DMS153 (cell line): Measurements from ENCODE around the gene HDAC1.

Experiments used
- DNase-seq: peaks from one replicate; lab custom pipeline; 2025; lab: John Stamatoyannopoulos, UW

Gene HDAC1

DNA sequence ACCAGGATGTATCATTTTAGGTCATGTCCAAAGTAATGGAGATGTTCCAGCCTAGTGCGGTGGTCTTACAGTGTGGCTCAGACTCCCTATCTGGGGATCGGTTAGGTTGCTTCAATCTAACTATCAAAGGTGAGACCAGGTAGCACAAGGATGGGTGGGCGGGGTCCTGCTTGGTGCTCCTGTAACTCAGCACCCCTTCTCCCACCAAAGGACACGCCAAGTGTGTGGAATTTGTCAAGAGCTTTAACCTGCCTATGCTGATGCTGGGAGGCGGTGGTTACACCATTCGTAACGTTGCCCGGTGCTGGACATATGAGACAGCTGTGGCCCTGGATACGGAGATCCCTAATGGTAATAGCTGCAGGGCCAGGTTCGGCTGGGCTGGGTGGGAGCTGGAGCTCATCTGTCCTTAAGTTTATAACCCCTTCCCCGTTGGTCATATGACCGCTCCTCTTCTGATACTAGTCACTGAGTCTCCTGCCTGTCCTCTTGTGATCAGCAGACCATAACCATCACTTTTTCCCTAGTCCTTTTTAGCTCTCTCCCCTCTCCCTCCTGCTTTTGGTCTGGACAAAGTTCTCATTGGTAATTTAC lies 38.8 kb downstream of the HDAC1 start:
- DNase-seq, result no peak

DNA sequence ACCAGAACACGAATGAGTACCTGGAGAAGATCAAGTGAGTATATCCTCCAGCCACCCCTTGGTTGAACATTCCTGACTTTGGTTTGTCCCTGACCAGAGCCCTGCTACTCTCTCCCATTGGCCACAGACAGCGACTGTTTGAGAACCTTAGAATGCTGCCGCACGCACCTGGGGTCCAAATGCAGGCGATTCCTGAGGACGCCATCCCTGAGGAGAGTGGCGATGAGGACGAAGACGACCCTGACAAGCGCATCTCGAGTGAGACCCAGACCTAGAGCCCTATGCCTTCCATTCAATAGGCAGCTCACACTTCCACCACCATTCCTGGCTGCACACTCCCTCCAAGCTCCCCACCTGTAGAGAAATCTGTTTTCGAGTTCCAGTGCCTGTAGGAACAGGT lies 39.7 kb downstream of the HDAC1 start:
- no peak for DNase-seq

DNA sequence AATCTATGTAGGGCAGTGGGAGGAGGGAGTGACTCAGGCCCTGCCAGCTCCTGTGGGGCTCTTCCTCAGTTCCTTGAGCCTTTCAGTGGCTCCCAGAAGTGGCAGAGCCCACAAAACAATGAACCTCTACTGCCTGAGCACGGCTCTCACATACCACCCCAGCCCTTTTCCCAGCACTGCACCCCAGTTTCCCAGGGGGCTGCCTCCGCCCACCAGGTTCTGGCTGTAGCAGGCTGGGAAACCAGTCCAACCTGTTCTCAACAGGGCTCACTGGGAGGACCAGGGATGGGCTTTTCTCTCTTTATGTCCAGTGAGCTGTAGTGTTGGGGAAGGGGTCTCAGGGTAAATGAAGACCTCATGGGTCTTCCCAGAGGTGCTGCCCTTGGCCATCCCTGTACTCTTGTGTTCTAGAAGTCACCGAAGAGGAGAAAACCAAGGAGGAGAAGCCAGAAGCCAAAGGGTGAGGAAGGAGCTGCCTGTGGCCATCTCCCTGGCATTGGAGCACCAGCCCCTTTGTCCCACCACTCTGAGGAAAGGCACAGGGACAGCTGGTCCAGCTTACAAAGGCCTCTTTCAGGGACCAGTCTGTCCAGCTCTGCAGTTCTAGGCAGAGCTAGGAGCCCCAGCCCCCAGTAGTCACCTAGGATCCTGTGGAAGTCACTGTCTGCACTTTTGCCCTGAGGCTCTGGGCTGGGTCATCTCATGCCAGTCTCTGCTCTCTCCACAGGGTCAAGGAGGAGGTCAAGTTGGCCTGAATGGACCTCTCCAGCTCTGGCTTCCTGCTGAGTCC lies 40.6 kb downstream of the HDAC1 start:
- DNase-seq, result no peak

GRCh38 chr1:32333251-32333963 lies 41.5 kb downstream of the HDAC1 start:
- DNase-seq, result no peak

DNA sequence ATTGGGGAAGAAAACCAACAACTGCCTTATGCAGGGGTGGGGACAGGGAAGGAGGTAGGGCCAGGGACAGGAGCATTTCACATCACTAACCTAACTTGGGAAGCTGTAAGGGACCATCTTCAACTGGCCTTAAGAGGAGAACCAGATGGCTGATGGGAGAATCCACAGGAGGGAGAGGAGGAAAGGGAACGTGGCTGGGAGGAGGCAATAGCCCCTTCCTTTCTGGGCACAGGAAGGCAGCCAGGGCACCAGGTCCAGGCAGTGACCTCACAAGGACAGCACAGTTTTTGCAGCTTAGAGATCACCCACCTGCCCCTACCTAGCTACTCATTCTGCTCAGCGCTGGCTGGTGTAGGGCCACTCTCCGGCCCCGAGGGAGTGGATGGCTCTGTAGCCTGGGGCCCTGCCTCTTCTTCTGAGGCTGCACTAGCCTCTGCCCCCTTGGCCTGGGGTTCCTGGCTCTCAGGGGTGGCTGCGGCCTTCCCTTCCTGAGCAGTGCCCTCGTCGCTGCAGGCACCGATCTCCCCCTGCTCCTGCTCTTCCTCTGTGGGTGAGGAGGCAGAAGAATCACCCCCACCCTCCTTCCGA lies 42.5 kb downstream of the HDAC1 start:
- no peak for DNase-seq

DNA sequence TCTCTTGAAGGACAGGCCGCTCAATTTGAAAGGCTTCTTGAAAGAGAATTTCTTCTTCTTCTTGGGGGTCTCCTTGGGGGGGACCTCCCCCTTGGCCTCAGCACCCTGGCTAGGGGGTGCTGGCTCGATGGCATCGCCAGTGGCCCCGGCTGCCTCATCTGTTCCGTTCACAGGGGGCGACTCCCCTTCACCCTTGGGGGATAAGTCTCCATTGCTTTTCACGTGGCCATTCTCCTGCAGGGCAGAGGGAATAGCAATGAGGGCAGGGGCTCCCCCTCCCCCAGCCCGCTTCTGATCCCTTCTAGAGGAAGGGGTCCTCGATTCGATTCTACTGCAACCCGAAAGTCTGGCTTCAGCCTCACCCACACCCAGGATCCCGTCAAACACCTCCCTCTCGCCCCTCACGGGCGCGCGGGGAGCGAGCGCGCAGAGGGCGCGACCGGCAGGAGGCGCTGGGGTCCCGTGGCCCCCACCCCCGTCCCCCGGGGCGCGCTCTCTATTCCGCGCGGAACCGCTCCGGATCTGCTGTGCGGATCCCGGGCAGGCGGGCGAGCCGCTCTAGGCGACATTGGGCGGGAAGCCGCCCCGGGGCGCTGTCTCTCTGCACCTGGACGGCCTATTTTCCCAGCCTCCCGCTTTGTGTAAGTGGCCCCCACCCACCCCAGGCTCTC lies 43.1 kb downstream of the HDAC1 start:
- peak; percentile 54 for DNase-seq

- no peak for DNase-seq
Measured at GRCh38 chr1:32335535-32335789, 43.6 kb downstream of the HDAC1 start.

DNA sequence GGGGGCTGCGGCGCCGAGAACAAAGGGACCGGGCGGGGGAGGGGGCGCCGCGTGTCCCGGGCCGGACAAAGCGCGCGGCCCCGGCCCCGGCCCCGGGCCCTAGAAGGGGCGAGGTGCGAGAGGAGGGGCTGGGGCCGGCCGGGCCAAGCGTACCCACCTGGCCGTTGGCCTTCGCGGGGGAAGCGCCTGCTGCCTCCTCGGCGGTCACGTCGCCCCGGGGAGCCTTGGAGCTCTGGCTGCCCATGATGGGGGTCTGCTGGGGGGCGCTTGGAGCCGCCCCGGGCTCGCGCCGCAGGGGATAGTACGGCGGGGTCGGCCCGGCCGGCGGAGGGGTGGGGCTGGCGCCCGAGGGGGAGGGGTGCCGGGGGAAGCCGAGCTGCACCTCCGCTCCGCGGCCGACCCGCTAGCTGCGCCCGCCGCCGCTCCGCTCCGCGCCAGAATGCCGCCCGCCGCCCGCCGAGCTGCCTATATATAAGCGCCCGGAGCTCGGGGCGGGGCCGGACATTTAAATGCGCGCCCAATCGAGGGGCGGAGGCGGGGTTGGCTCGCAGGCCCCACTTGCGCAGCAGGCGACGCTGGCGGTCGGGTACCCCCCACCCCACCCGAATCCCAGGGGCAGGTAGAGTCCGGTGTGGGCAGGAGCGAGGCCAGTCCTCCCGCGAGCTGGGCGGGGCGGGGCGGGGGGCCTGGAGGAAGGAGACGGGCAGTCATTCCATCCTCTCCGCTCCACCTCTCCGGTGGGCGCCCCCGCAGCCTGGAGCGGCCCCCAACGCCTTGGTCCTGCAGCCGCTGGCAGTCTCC lies 44.1 kb downstream of the HDAC1 start, which contains the start of gene MARCKSL1:
Gene MARCKSL1 (minus strand): TSS at position 444 of the 801 bp plus-strand sequence. CDS start 200 bp downstream, at position 244.
- peak; percentile 74 for DNase-seq

GRCh38 chr1:32336591-32336932 lies 44.7 kb downstream of the HDAC1 start:
- no peak for DNase-seq

DNA sequence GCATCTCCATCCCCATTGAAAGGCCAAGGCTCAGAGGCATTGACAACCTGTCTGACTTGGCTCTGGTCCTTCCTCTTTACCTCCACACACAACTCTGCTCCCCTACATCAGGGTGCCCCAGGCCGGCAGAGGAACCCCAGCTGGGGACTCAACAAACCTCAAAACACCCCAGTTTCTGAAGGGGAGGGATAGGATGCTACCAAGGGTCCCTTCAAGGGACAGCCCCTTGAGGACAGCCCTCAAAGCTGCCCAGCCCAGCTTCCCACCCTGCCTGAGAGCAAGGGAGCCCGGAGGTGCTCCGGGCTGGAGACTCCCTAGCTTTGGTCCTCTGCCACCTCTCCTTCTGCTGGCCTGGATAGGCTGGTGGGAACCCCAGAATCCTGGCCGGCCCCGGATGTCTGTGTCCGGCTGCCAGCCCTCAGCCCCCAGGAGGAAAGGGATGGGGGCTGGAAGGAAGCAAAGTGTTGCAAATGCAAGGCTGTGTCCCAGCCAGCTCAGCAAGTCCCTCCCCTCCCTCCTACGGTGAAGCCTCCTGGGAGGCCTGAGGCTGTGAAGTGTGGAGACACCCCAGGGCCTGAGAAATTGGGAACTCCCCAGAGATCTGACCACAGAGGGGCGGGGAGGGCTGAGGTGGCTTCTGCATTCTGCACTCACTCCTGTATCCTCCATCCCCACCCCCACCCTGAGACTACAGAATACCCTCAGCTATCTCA lies 45.2 kb downstream of the HDAC1 start:
- no peak for DNase-seq

GRCh38 chr1:32337855-32338636 lies 46.2 kb downstream of the HDAC1 start:
- DNase-seq, result no peak

- DNase-seq, result no peak
Measured at GRCh38 chr1:32338637-32339145, 46.8 kb downstream of the HDAC1 start.

- no peak for DNase-seq
Measured at GRCh38 chr1:32339363-32339978, 47.6 kb downstream of the HDAC1 start.

DNA sequence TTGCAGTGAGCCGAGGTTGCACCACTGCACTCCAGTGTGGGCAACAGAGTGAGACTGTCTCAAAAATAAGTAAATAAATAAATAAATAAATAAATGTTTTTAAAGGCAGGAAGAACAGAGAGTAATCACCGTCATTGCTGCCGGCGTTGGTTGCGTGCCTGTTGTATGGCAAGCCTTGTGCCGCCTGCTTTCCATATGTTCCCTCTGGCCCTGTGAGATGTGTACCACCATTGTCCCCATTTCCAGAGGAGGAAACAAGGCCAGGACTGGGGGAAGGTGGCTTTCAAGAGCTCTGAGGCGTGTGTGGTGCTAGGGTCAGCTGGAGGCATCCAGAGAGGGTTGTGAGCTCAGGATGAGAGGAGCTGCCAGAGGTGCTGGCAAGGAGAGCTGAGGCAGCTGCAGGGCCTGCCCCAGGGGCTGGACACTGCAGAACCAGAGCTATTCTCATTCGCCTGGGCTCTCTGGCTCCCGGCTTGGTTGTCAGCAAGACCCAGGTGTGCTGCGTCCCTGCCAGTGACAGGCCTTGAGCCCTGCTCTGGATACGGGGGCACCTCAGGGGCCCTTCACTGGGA lies 49.4 kb downstream of the HDAC1 start:
- no peak for DNase-seq

DNA sequence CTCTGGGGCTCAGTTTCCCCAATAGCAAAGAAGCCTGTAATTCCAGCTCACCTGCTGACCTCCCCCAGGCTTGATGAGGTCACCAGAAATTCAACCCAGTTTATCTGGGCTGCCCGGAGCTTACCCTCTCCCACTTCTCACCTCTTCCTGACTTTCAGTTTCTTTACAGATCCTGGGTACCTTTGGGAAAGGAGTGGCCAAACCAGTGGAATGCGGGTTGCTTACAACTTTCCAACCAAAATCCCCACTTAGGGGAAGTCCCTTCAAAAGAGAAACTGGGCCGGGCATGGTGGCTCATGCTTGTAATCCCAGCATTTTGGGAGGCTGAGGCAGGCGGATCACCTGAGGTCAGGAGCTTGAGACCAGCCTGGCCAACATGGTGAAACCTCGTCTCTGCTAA lies 50.1 kb downstream of the HDAC1 start:
- no peak for DNase-seq

DNA sequence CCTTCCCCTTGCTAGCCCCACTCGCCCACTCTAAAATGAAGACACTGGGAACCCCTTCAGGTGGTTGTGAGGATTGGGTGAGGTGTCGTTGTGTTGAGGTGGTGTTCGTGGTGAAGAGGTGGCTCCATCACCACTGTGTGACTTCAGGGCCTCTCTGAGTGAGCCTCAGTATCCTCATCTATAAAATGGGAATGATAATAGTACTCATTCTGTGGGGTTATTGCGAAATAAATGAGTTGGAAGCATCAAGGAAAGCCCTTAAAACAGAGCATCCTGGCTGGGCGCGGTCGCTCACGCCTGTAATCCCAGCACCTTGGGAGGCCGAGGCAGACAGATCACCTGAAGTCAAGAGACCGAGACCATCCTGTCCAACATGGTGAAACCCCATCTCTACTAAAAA lies 50.8 kb downstream of the HDAC1 start:
- DNase-seq, result no peak

- DNase-seq, result peak; percentile 68
Measured at GRCh38 chr1:32345289-32345827, 53.5 kb downstream of the HDAC1 start.

DNA sequence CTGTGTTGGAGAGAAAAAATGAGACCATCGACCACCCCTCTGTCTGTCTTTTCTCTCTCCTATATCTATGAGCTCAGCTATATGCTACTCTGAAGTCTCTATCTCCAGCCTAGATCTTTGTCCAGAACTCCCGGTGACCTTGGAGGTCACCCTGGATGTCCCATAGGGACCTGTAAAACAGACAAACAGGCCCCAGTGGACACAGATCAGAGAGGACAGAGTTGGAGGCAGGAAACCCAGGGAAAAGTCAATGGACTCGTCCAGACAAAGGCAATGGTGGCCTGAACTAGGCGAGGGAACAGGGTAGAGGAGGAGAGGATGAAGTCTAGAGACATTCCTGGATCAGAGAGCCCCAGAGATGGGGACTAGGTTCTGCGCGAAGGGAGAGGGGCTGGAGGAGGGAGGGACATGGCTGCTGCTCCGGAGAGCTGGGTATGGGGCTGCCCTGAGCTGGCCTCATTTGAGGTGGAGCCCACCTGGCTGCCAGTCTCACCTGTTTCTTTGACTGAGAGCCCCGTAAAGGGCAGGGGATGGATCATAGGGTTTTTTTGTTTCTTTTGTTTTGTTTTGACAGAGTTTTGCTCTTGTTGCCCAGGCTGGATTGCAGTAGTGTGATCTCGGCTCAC lies 54.8 kb downstream of the HDAC1 start:
- no peak for DNase-seq
